ENCODE data around the gene CYB561D2. TPM values are rescaled to one million over a fixed set of nuclear protein-coding genes. Genes with fewer than 3 reads are reported as not detected.
A peak's percentile ranks its signal among the peaks of the same experiment; 100 is the strongest.

CYB561D2 gene
- total and polyA plus RNA-seq, 9 donors, result 6.1 to 9.1 (median 7.9) TPM

- H3K36me3 ChIP-seq (ENCODE audit: control insufficient read depth, insufficient read depth, low read length), result no peaks in the 10 kb centered on the region
- 48% methylated on average over 5 of the region's 7 CpGs for WGBS (ENCODE audit: insufficient coverage)
- H3K9me3 ChIP-seq (replicated peaks; ENCODE audit: control insufficient read depth, low read depth, low read length), result no peaks in the 10 kb centered on the region
- H3K4me1 ChIP-seq (ENCODE audit: control insufficient read depth, insufficient read depth, low read length), result peaks cover 19% of the 10 kb centered on the region
- DNase-seq, result no peak
- no peak overlapping the region for H3K27ac ChIP-seq (ENCODE audit: low read length)
- no peaks in the 10 kb centered on the region for H3K27me3 ChIP-seq (ENCODE audit: control insufficient read depth, insufficient read depth, low read length)
- H3K4me3 ChIP-seq (ENCODE audit: low read length), result no peak overlapping the region
Measured at GRCh38 chr3:50375258-50375931, 24.7 kb downstream of the CYB561D2 start.

GRCh38 chr3:50378024-50378423, 27.4 kb downstream of the CYB561D2 start:
- H3K27ac ChIP-seq (ENCODE audit: low read length), result no peak overlapping the region
- H3K36me3 ChIP-seq (ENCODE audit: control insufficient read depth, insufficient read depth, low read length), result no peaks in the 10 kb centered on the region
- H3K27me3 ChIP-seq (ENCODE audit: control insufficient read depth, insufficient read depth, low read length), result no peaks in the 10 kb centered on the region
- WGBS (ENCODE audit: insufficient coverage), result 78% methylated on average over 4 of the region's 6 CpGs
- H3K4me1 ChIP-seq (ENCODE audit: control insufficient read depth, insufficient read depth, low read length), result peaks cover 18% of the 10 kb centered on the region
- no peak overlapping the region for H3K4me3 ChIP-seq (ENCODE audit: low read length)
- no peak for DNase-seq
- no peaks in the 10 kb centered on the region for H3K9me3 ChIP-seq (replicated peaks; ENCODE audit: control insufficient read depth, low read depth, low read length)

- Histone ChIP-seq H3K9me3 (replicated peaks; ENCODE audit: control insufficient read depth, low read depth, low read length) (no peaks in the 10 kb centered on the region), H3K4me3 (ENCODE audit: low read length) (no peak overlapping the region), H3K36me3 (ENCODE audit: control insufficient read depth, insufficient read depth, low read length) (no peaks in the 10 kb centered on the region), H3K27me3 (ENCODE audit: control insufficient read depth, insufficient read depth, low read length) (no peaks in the 10 kb centered on the region), H3K27ac (ENCODE audit: low read length) (no peak overlapping the region), H3K4me1 (ENCODE audit: control insufficient read depth, insufficient read depth, low read length) (peaks cover 21% of the 10 kb centered on the region)
- no peak for DNase-seq
- WGBS (ENCODE audit: insufficient coverage), result 85% methylated on average over 16 of the region's 17 CpGs
Measured at GRCh38 chr3:50378757-50379156, 28.1 kb downstream of the CYB561D2 start.

- WGBS (ENCODE audit: insufficient coverage), result 76% methylated on average over 14 of the region's 17 CpGs
- Histone ChIP-seq H3K36me3 (ENCODE audit: control insufficient read depth, insufficient read depth, low read length) (no peaks in the 10 kb centered on the region), H3K27ac (ENCODE audit: low read length) (no peak overlapping the region), H3K4me1 (ENCODE audit: control insufficient read depth, insufficient read depth, low read length) (peaks cover 21% of the 10 kb centered on the region), H3K4me3 (ENCODE audit: low read length) (no peak overlapping the region), H3K9me3 (replicated peaks; ENCODE audit: control insufficient read depth, low read depth, low read length) (no peaks in the 10 kb centered on the region), H3K27me3 (ENCODE audit: control insufficient read depth, insufficient read depth, low read length) (no peaks in the 10 kb centered on the region)
- no peak for DNase-seq
Measured at GRCh38 chr3:50380405-50381085, 29.9 kb downstream of the CYB561D2 start.

- Histone ChIP-seq H3K27me3 (ENCODE audit: control insufficient read depth, insufficient read depth, low read length) (no peaks in the 10 kb centered on the region), H3K27ac (ENCODE audit: low read length) (no peak overlapping the region), H3K4me3 (ENCODE audit: low read length) (no peak overlapping the region), H3K9me3 (replicated peaks; ENCODE audit: control insufficient read depth, low read depth, low read length) (no peaks in the 10 kb centered on the region), H3K36me3 (ENCODE audit: control insufficient read depth, insufficient read depth, low read length) (no peaks in the 10 kb centered on the region), H3K4me1 (ENCODE audit: control insufficient read depth, insufficient read depth, low read length) (peaks cover 21% of the 10 kb centered on the region)
- no peak for DNase-seq
- 96% methylated on average over 2 of the region's 4 CpGs for WGBS (ENCODE audit: insufficient coverage)
Measured at GRCh38 chr3:50381383-50381782, 30.7 kb downstream of the CYB561D2 start.

- Histone ChIP-seq H3K27me3 (ENCODE audit: control insufficient read depth, insufficient read depth, low read length) (no peaks in the 10 kb centered on the region), H3K4me3 (ENCODE audit: low read length) (no peak overlapping the region), H3K27ac (ENCODE audit: low read length) (peak overlapping the region; percentile 47), H3K4me1 (ENCODE audit: control insufficient read depth, insufficient read depth, low read length) (peaks cover 26% of the 10 kb centered on the region), H3K36me3 (ENCODE audit: control insufficient read depth, insufficient read depth, low read length) (no peaks in the 10 kb centered on the region), H3K9me3 (replicated peaks; ENCODE audit: control insufficient read depth, low read depth, low read length) (no peaks in the 10 kb centered on the region)
- DNase-seq, result no peak
- 64% methylated on average over 7 of the region's 12 CpGs for WGBS (ENCODE audit: insufficient coverage)
Measured at GRCh38 chr3:50382722-50383121, 32.1 kb downstream of the CYB561D2 start.

GRCh38 chr3:50383750-50384149, 33.1 kb downstream of the CYB561D2 start:
- no peaks in the 10 kb centered on the region for H3K9me3 ChIP-seq (replicated peaks; ENCODE audit: control insufficient read depth, low read depth, low read length)
- WGBS (ENCODE audit: insufficient coverage), result 82% methylated on average over 5 of the region's 6 CpGs
- H3K27me3 ChIP-seq (ENCODE audit: control insufficient read depth, insufficient read depth, low read length), result no peaks in the 10 kb centered on the region
- H3K27ac ChIP-seq (ENCODE audit: low read length), result no peak overlapping the region
- peaks cover 34% of the 10 kb centered on the region for H3K4me1 ChIP-seq (ENCODE audit: control insufficient read depth, insufficient read depth, low read length)
- no peak overlapping the region for H3K4me3 ChIP-seq (ENCODE audit: low read length)
- H3K36me3 ChIP-seq (ENCODE audit: control insufficient read depth, insufficient read depth, low read length), result no peaks in the 10 kb centered on the region
- no peak for DNase-seq

- H3K4me3 ChIP-seq (ENCODE audit: low read length), result no peak overlapping the region
- H3K4me1 ChIP-seq (ENCODE audit: control insufficient read depth, insufficient read depth, low read length), result peaks cover 47% of the 10 kb centered on the region
- no peak for DNase-seq
Measured at GRCh38 chr3:50385754-50386153, 35.1 kb downstream of the CYB561D2 start.

GRCh38 chr3:50388016-50388719, 37.5 kb downstream of the CYB561D2 start:
- no peaks in the 10 kb centered on the region for H3K27me3 ChIP-seq (ENCODE audit: control insufficient read depth, insufficient read depth, low read length)
- no peaks in the 10 kb centered on the region for H3K9me3 ChIP-seq (replicated peaks; ENCODE audit: control insufficient read depth, low read depth, low read length)
- no peak overlapping the region for H3K4me3 ChIP-seq (ENCODE audit: low read length)
- WGBS (ENCODE audit: insufficient coverage), result 65% methylated on average over 17 of the region's 25 CpGs
- no peak overlapping the region for H3K27ac ChIP-seq (ENCODE audit: low read length)
- H3K4me1 ChIP-seq (ENCODE audit: control insufficient read depth, insufficient read depth, low read length), result peaks cover 57% of the 10 kb centered on the region
- DNase-seq, result no peak
- H3K36me3 ChIP-seq (ENCODE audit: control insufficient read depth, insufficient read depth, low read length), result no peaks in the 10 kb centered on the region

More at GRCh38 chr3:50385754-50386153, 35.1 kb downstream of the CYB561D2 start:
- no peaks in the 10 kb centered on the region for H3K9me3 ChIP-seq (replicated peaks; ENCODE audit: control insufficient read depth, low read depth, low read length)
- H3K36me3 ChIP-seq (ENCODE audit: control insufficient read depth, insufficient read depth, low read length), result no peaks in the 10 kb centered on the region
- 73% methylated on average over 6 of the region's 13 CpGs for WGBS (ENCODE audit: insufficient coverage)
- no peaks in the 10 kb centered on the region for H3K27me3 ChIP-seq (ENCODE audit: control insufficient read depth, insufficient read depth, low read length)
- no peak overlapping the region for H3K27ac ChIP-seq (ENCODE audit: low read length)

- no peak for DNase-seq
- no peaks in the 10 kb centered on the region for H3K9me3 ChIP-seq (replicated peaks; ENCODE audit: control insufficient read depth, low read depth, low read length)
- peaks cover 59% of the 10 kb centered on the region for H3K4me1 ChIP-seq (ENCODE audit: control insufficient read depth, insufficient read depth, low read length)
- no peaks in the 10 kb centered on the region for H3K36me3 ChIP-seq (ENCODE audit: control insufficient read depth, insufficient read depth, low read length)
- 63% methylated on average over 10 of the region's 22 CpGs for WGBS (ENCODE audit: insufficient coverage)
- H3K4me3 ChIP-seq (ENCODE audit: low read length), result no peak overlapping the region
- H3K27ac ChIP-seq (ENCODE audit: low read length), result no peak overlapping the region
- H3K27me3 ChIP-seq (ENCODE audit: control insufficient read depth, insufficient read depth, low read length), result no peaks in the 10 kb centered on the region
Measured at GRCh38 chr3:50388720-50389413, 38.2 kb downstream of the CYB561D2 start.
